ENCODE measurements around the gene OVOL2.
"Not testable (repeated sequence)": the region's sequence is repeated elsewhere in the genome, so short reads cannot be mapped to it uniquely, and the experiment has no call there.

Gene OVOL2

DNA sequence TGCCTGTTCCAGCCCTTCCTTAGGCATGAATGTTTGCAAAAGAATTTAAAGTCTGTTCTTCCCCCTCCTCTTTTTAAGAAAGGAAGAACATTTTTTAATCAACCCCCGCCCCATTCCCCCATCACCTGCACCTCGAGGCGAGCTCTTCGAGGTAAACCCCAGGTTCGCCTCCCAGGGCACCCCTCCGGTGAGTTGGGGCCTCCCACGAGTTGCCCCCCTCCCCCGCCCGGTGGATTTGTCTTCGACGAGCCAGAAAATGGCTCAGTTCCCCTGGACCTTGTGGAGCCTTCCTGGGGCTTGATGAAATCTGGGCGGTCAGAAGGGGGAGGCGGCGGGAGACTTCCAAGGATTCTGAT lies 256 bp upstream of the OVOL2 start:
- no peak for DNase-seq (ENCODE audit: low spot score)

DNA sequence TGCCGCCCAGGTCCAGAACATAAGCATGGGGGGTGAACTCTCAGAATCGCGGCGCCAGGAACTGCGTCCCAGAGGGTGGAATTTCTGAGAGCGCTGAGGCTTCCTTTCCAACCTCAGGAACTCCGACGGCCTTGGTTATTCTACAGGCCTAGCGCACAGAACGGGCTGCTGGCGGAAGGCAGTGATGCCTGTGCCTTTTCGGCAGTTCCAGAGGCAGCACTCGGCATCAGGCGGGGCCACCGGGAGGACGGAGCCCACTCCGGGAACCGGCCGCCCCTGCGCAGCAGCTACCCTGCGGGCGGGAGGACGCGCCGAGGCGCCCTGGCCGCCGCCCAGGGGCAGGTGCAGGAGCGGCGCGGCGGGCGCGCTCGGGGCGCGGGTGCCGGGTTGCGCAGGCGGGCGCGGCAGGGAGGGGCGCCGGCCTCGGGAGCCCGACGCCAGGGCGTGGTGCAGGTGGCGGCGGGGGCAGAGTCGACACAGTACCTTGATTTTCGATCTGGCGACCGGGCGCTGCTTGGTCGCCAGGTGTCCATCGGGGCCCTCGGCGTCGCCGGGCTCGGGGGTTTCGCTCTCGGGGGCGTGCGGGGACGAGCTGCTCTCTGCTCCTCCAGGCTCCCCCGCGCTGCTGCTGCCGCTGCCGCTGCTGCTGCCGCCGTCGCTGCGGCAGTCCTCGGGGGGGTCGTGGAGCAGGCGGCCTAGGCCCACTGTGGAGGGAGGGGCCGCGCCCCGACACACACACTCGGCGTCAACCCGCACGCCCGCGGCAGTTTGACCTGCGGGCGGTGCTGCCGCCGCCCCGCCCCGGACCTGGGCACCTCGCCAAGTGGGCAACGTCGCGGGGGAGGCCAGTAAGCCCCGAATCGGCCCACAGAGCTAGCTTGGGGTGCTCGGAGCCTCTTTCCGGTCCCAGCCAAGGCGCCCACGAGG lies 1.3 kb downstream of the OVOL2 start:
- no peak for DNase-seq (ENCODE audit: low spot score)

DNA sequence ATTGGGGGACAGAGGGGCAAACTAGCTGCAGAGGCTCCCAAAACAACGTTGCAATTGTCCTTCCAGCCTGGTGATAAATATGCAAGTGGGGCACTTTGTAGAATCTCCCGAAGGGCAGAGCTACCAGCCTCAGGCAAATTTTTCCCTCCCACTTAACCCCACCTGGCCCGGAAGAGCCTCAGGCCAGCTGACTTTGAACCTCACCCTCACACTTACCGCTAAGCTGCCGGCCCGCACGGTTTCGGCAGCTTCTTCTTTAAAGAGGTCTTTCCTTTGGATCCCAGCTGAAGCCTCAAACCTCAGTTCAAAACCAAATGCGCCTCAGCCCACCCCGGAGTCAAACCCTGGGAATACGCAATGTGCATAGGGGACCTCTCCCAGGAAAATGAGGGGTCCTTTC lies 2.5 kb downstream of the OVOL2 start:
- DNase-seq (ENCODE audit: low spot score): no peak

DNA sequence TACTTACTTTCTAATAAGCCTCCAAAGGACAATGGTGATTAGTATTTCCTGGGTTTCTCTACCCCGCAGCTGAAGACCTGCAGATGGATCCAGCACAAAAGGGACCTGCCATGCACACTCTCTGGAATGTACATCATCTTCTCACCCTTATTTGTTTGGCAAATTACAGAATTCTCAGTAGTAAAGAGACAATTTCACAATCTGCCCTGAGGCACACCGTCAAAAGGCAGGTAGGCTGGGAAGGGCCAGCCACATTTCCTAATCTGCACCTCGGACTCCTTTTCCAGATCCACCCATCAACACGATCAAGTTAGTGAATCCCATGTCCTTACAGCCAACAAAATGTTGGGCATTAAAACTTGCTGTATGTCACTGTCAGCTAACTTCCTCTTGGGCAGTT lies 4.9 kb downstream of the OVOL2 start:
- DNase-seq (ENCODE audit: low spot score): no peak

DNA sequence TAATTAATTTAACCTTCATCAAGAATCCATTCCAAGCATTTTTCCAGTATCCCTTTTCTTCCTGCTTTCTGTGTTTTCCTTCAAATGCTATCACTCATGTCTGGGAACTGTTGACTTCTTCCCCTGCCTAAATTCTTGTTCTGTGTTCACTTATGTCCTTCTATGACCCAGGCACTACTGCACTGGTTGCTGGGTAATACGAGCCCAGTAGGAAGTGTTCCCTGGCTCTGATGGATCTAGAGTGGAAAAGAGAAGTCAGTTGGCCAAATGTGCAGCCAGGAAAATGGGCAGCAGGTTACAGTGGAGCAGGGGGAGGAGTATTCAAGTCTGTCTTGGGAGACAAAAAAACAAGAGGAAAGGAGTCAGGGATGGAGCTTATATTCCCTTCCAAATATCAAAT lies 7.1 kb downstream of the OVOL2 start:
- DNase-seq (ENCODE audit: low spot score): no peak

DNA sequence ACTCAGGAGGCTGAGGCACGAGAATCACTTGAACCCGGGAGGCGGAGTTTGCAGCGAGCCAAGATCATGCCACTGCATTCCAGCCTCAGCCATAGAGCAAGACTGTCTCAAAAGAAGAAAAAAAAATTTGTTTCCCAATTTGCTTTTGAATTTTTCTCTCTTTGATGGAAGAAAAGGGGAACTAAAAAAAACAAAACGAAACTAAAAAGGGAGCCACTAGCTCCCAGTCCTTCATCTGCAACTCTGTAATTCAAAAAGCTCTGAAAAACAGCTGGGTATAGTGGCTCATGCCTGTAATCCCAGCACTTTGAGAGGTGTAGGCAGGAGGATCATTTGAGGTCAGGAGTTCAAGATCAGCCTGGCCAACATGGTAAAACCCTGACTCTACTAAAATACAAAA lies 9.5 kb downstream of the OVOL2 start:
- DNase-seq (ENCODE audit: low spot score): no peak

DNA sequence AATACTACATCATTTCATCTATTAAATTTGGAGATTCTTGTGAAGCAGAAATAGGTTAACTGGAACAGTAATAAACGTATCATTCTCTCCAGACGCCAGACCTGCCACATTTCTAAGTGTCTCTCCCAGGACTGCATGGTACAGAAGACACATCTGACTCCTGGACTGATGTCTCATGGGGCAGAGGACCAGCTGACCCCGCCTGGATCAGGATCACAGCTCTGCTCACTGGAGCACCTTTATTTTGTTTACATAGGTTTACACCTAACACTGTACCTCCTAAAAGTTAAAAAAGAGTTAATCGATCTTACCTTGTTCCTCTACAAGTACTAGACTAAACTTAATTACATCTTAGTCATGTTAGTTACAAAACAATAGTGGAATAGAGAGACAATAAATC lies 11.2 kb downstream of the OVOL2 start:
- no peak for DNase-seq (ENCODE audit: low spot score)

DNA sequence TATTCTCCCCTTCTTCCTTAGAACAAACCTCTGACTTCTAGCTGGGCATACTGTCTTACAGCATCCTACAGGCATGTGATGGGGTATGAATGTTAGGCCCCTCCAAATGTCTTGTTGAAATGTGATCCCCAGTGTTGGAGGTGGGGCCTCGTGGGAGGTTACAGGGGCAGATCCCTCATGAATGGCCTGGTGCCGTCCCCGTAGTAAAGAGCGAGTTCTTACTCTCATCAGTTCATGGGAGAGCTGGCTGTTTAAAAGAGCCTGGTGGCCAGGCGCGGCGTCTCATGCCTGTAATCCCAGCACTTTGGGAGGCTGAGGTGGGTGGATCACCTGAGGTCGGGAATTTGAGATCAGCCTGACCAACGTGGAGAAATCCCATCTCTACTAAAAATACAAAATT lies 15.5 kb downstream of the OVOL2 start:
- no peak for DNase-seq (ENCODE audit: low spot score)

DNA sequence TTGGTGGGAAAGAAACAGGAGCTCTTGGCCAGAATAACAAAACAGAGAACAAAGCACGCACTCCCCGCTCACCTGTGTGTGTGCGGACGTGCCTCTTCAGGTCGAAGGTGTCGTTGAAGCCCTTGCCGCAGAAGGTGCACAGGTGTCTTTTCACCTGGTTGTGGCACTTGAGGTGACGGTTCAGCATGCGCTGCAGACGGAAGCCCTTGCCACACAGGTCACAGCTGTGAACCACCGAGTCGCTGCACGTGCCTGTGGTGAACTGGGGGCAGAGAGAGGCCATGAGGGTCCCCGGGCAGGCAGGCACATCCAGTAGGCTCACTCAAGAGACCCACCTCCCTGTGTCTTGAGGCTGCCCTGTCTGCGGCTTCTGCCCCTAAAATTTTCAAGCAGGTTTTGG lies 16.3 kb downstream of the OVOL2 start:
- DNase-seq (ENCODE audit: low spot score): no peak

DNA sequence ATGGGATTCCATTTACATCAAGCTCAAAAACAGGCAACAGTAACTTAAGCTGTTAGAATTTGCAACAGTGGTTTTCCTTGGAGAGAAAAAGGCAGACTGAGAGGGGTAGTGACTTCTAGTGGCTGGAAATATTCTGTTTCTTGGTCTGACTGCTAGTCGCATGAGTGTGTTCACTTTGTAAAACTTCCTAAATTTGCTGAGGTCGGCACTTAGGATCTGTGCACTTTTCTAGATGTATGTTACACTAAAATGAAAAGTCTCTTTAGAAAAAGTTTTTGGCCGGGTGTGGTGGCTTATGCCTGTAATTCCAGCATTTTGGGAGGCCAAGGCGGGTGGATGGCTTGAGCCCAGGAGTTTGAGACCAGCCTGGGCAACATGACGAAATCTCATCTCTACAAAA lies 18.7 kb downstream of the OVOL2 start:
- no peak for DNase-seq (ENCODE audit: low spot score)

DNA sequence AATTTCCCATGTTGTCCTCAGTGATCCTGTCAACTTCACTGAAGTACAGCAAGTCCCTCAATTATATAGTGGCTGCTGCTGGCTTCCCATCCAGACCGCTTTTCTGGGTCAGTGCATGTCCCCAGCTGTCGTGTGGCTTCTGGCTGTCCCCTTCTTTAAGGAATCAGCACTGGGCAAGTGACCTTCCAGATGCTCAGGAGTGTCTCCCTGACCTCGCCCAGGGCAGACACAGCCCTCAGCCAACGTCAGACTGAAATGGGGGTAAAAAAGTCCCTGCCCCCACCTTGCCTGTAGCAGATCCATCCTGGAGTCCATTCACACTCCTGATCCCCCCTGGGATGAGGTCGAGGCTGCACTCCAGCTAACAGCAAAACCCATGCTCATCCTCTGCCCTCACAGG lies 23.7 kb downstream of the OVOL2 start:
- DNase-seq (ENCODE audit: low spot score): no peak

DNA sequence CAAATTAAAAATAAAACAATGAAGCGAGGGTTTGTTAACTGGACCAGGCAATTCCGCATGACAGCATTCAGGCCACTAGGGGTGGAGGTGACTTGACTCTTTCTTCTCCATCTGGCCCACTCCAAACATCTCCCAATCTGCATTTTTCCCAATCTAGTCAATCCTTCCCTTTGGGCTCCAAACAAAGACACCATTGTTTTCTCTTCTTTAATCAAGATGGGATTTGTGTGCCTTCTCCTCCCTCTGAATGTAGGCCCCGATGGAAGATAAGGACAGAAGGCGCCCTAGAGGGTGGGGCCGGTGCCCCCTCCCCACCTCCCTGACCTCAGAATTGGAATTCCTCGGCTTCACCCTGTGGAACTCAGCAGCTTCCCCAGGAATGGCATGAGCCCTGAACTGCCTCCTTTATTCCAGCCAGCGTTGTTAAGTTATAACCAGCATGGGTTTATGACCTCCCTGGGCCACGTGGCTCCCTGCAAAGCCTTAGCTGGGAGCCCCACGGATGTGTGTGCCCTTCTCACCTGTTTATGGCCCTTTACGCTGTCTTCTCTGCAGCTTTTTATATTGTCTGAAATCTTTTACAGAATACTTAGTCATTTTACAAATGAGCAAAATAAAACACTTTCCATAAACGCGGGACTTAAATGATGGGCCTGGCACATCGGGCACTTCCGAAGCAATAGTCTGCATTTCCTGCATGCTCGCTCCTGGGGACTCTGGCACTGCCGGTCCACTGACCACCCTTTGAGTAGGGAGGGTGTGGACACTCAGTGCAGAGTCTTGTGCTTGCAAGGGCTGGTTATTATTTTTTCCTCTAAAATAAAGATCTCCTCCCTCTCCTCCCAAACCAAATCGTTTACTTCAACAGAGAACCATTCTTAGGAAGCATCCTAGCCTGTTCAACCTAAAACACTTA lies 24.5 kb downstream of the OVOL2 start:
- no peak for DNase-seq (ENCODE audit: low spot score)

DNA sequence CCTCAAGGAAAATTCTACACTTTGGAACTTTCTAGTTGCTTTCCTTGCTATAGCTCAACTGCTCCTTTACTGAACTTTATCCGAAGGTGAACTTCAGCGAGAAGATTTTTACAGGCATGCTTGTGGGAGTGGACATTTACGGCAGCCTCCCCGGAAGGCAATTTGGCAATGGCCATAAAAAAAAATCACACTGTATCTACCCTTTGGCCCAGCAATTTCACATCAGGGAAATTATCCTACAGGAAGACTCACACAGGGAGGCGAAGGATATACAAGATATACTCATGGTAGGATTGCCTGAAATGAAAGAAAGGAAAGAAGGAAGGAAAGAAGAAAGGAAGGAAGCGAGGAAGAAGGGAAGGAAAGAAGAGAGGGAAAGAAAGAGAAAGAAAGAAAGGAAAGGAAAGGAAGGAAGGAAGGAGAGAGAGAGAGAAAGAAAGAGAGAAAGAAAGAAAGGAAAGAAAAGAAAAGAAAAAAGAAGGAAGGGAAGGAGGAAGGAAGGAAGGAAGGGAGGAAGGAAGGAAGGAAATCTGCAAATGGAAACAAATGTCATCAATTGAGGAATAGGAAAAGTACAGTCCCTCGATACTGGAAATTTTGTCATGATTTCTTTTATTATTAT lies 25.7 kb downstream of the OVOL2 start:
- DNase-seq (ENCODE audit: low spot score): no peak

DNA sequence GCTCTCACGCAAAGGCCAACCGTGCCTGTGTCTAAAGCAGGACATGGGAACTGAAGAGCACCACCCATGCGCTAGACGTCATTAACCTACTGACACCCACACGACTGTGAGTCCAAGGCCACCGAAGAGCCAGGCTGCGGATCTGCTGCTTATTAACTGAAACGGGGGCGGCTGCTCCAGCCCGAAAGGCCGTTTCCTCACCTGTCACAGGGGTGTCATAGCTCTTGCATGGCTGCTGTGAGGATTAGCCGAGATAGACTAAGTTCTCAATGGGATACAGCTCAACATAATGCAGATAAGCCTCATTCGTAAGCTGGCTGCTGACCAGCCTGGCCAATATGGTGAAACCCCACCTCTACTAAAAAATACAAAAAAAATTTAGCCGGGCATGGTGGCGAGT lies 26.7 kb downstream of the OVOL2 start:
- no peak for DNase-seq (ENCODE audit: low spot score)

DNA sequence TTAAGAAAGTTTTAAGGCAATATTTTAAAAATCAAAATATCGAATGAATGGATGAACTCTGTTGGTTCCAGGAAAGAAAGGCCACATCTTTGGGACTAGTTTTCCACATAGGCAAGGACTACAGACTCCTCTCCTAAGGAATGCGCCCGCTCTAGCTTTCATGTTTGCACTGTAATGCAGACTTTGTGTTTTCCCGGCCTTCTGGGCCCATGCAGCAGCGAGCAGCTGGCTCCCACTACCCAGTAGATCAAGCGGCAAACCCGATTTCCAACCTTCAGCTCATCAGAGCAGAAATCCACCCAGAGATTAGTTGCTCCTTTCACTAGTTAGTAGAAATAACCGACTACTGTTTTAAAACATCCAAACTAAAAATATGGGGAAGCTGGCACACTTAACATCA lies 27.7 kb downstream of the OVOL2 start:
- no peak for DNase-seq (ENCODE audit: low spot score)

DNA sequence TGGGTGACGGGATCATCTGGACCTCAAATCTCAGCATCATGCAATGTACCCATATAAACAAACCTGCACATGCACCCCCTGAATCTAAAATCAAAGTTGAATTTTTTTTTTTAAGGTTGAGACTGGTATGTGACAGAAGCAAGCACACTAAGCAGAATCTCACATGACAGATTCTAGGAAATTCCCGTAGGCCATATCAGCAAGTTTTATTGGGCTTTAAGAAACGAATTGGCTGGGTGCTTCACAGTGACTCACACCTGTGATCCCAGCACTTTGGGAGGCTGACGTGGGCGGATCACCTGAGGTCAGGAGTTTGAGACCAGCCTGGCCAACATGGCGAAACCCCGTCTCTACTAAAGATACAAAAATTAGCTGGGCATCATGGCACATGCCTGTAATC lies 30.7 kb downstream of the OVOL2 start:
- not testable (repeated sequence) for DNase-seq (ENCODE audit: low spot score)

DNA sequence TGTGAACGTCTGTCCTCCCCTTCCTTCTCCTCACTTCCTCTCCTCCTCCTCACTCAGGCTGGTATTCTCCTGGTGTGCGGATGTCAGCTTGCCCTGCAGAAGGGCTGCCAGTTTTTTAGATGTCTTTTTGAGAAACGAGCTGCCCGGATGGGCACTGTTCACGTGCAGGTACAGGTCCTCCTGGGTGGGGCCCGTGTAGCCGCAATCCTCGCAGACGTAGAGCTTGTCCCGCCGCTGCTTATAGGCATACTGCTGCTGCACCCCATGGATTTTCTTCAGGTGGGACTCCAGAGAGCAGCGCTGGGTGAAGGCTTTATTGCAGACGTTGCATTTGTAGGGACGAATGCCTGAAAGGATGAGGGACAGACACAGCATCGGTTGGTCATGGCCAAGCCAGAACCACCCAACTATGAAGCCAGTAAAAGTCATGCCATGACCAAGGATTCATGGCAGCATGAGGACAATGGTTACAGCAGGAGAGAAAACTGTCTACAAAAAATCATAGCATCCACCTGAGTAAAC lies 33.0 kb downstream of the OVOL2 start:
- DNase-seq (ENCODE audit: low spot score): no peak

DNA sequence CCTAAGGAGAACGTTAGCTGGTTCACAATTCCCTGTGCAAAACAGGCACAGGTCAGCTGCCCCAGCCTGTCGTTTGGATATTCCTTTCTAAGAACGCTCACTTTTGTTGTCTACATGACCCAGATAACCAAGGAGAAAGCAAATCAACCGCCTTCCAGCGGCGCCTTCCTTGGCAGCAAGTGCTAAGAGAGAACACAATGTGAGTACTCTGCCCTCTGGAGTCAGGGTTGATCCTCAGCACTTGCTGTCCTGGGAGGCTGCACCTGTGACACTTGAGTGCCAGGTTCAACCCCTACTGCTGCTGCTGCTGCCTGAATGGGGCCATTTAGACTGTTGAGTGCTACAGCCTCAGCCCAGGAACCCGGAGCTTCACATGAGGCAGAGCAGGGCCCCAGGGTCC lies 36.8 kb downstream of the OVOL2 start:
- no peak for DNase-seq (ENCODE audit: low spot score)

DNA sequence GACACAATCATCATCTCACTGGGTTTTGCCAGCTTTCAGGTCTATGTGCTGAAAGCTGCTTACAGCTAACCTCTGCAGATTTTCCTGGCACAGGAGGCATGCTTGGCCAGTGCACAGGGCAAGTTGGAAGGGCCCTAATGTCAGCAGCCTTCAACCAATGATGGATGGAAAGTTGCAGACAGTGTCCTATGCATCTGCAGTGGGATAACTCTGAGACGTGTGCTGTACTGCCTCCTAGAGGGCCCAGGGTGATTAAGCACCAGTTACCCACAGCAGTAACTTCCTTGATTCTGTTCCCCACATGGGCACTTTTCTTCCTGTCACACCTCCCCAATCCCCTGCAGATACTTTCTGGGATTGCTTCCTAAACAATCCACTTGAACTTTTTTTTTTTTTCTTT lies 38.6 kb downstream of the OVOL2 start:
- DNase-seq (ENCODE audit: low spot score): no peak

DNA sequence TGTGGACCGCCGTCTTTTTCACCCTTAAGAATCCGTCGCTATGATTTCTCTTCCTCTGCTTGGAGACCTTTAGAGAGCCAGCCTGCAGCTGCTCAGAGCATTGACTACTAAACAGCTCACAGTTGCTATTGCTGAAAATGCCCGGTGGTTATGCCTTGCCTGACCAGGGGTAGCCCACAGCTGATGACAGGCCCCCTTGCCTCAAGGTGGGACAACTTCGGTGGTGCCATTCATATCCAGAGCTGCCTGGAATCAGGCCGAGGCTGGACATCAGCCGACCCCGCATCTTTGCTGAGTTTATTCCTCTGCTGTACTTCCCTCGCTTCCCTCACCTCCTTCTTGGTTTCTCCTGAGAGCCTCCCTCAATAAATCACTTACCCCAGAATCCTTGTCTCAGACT lies 39.6 kb downstream of the OVOL2 start:
- no peak for DNase-seq (ENCODE audit: low spot score)

DNA sequence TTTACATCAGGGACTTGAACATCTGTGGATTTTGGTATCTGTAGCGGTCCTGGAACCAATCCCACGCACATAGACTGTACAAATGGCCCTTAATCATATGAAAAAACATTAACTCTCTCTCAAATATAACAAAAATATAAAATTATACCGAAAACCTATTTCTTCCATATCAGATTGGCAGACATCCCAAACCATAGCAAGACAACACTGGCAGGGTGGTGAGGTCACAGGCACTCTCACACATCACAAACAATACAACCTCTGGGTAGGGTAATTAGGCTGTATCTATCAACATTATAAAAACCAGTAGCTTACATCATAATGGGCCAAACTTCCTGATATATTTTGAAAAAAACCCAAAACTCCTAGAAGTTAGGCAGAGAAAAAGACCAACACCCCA lies 40.9 kb downstream of the OVOL2 start:
- no peak for DNase-seq (ENCODE audit: low spot score)

DNA sequence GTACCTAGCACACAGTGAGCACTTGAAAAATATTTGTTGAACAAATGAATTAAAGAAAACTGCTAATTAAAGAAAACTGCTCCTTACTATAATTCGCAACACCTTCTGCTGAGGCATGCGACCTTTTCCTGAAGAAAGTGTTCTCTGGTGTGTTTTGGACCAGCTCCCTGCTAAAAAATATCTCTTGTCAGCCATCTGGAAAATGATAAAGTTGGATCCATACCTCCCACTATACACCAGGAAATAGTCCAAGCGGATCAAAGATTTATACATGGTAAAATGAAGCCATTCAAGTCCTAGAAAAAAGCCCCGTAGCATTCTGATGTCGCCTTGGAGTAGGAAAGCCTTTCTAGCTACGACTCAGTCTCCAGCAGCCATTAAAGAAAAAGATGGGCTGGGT lies 43.3 kb downstream of the OVOL2 start:
- no peak for DNase-seq (ENCODE audit: low spot score)

DNA sequence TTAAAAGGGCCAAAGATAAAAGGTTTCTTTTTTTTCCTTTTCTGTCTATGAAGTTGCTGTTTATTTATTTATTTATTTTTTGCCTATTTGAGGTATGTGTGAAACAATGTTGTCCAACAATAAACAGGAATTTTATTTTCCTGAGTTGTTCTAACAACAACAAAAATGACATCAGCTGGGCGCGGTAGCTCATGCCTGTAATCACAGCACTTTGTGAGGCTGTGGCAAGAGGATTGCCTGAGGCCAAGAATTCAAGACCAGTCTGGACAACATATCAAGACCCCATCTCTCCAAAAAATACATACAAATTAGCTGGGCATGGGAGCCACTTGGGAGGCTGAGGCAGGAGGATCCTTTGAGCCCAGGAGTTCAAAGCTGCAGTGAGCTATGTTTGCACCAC lies 44.8 kb downstream of the OVOL2 start:
- DNase-seq (ENCODE audit: low spot score): no peak

Data from CD4-positive, alpha-beta T cell treated with Interleukin-2 at 100 ng/mL for 4 hours (primary cell).